HG03066 (cell line): ENCODE measurements around the gene GTF3C5.
"Not testable (repeated sequence)": the region's sequence is repeated elsewhere in the genome, so short reads cannot be mapped to it uniquely, and the experiment has no call there.

Source experiments
- ATAC-seq: cut with Tn5 transposase; IDR thresholded peaks from one replicate; pipeline ENCODE4 v1.9.1; 2021; ENCODE audit warnings: low read depth; ENCODE audit not compliant: unreplicated experiment

The GTF3C5 gene

GRCh38 chr9:132995879-132996278 lies 34.9 kb upstream of the GTF3C5 start:
- no peak for ATAC-seq

GRCh38 chr9:132996526-132996925 lies 34.3 kb upstream of the GTF3C5 start:
- no peak for ATAC-seq

- no peak for ATAC-seq
These were observed 33.2 kb upstream of the GTF3C5 start for GRCh38 chr9:132997591-132997990.

- not testable (repeated sequence) for ATAC-seq
These were observed 32.6 kb upstream of the GTF3C5 start for GRCh38 chr9:132998221-132998620.

GRCh38 chr9:132998831-132999635 lies 31.8 kb upstream of the GTF3C5 start:
- no peak for ATAC-seq

GRCh38 chr9:133002147-133003070 lies 28.4 kb upstream of the GTF3C5 start:
- no peak for ATAC-seq

GRCh38 chr9:133003071-133003461 lies 27.7 kb upstream of the GTF3C5 start:
- ATAC-seq: no peak

GRCh38 chr9:133003671-133004090 lies 27.1 kb upstream of the GTF3C5 start:
- no peak for ATAC-seq

- no peak for ATAC-seq
These were observed 26.5 kb upstream of the GTF3C5 start for GRCh38 chr9:133004091-133004998.

- ATAC-seq: no peak
These were observed 25.6 kb upstream of the GTF3C5 start for GRCh38 chr9:133004999-133005760.

GRCh38 chr9:133005957-133006356 lies 24.8 kb upstream of the GTF3C5 start:
- no peak for ATAC-seq

- ATAC-seq: no peak
These were observed 24.0 kb upstream of the GTF3C5 start for GRCh38 chr9:133006731-133007352.

GRCh38 chr9:133008406-133008805 lies 22.4 kb upstream of the GTF3C5 start:
- ATAC-seq: no peak

GRCh38 chr9:133008824-133009223 lies 22.0 kb upstream of the GTF3C5 start:
- no peak for ATAC-seq

GRCh38 chr9:133009906-133010582 lies 20.8 kb upstream of the GTF3C5 start:
- ATAC-seq: no peak

- ATAC-seq: no peak
These were observed 16.1 kb upstream of the GTF3C5 start for GRCh38 chr9:133014696-133015095.

- no peak for ATAC-seq
These were observed 7.5 kb upstream of the GTF3C5 start for GRCh38 chr9:133023117-133023890.

GRCh38 chr9:133026426-133026825 lies 4.4 kb upstream of the GTF3C5 start:
- no peak for ATAC-seq
